Adrenal gland (tissue), 5 donors: ENCODE data around the gene USP8.

Experiments
- CTCF ChIP-seq, 6 experiments: fragments of 450-650 bp in 4 of 6; fragments of 200-600 bp in 2 of 6; sonication (generic) in 1 of 6; IDR thresholded peaks; 1 replicate in 5 of 6; 2 replicates in 1 of 6; pipeline versions ENCODE4 v1.5.1 to v1.8.0; 2016 to 2021; ENCODE audit warnings: antibody characterized with exemption in 6 of 6, mild to moderate bottlenecking in 2 of 6, moderate library complexity in 1 of 6
- POLR2A ChIP-seq, 2 donors: fragments of 450-650 bp; IDR thresholded peaks; one replicate each; pipeline ENCODE4 v1.6.1; 2017; ENCODE audit warnings: antibody characterized with exemption in 2 of 2, mild to moderate bottlenecking in 2 of 2, moderate library complexity in 1 of 2
- donor health status: DM: no; HTN: no; CAD: no.

DNA sequence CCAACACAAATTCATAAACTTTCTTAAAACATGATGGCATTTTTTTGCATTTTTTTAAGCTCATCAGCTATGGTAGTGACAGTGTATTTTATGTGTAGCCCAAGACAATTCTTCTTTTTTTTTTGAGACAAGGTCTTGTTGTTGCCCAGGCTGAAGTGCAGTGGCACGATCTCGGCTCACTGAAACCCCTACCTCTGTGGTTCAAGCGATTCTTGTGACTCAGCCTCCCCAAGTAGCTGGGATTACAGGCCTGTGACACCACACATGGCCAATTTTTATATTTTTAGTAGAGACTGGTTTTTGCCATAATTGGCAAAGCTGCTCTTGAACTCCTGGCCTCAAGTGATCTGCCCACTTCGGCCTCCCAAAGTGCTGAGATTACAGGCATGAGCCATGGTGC, 139.6 kb downstream of the USP8 start:
- TF ChIP-seq CTCF (IDR thresholded peaks at IDR 0.05) = no peak
- no peak for TF ChIP-seq POLR2A (IDR thresholded peaks at IDR 0.05)
